Gastroesophageal sphincter (tissue), 4 donors: ENCODE results near the gene SSH2. TPM values are rescaled to one million over a fixed set of nuclear protein-coding genes. Genes with fewer than 3 reads are reported as not detected.

Experiments used
- ATAC-seq: fragments of 150-250 bp; one replicate; pipeline ENCODE4 v1.9.1; 2016; ENCODE audit warnings: mild to moderate bottlenecking, moderate library complexity
- H3K27ac ChIP-seq, 4 donors: fragments of 200-600 bp; sonication (generic) in 3 of 4; 1 replicate in 3 of 4; 2 replicates in 1 of 4; pipeline ENCODE4 v1.5.1; 2016 to 2019
- H3K27me3 ChIP-seq: fragments of 200-600 bp; sonication (generic); one replicate; pipeline ENCODE4 v1.5.1; 2019
- H3K36me3 ChIP-seq, 2 donors: fragments of 200-600 bp; sonication (generic); one replicate each; pipeline ENCODE4 v1.5.1; 2019; ENCODE audit warnings: control low read depth in 1 of 2
- H3K4me1 ChIP-seq, 3 donors: fragments of 200-600 bp; sonication (generic); 1 replicate in 2 of 3; 2 replicates in 1 of 3; pipeline ENCODE4 v1.5.1; 2016 to 2019; ENCODE audit warnings: control low read depth in 2 of 3
- H3K4me3 ChIP-seq, 2 donors: fragments of 200-600 bp; sonication (generic); one replicate each; pipeline ENCODE4 v1.5.1; 2019; ENCODE audit warnings: mild to moderate bottlenecking in 1 of 2, moderate library complexity in 1 of 2
- H3K9me3 ChIP-seq, 3 donors: fragments of 200-600 bp; sonication (generic); one replicate each; pipeline ENCODE4 v1.5.1; 2017 to 2019; ENCODE audit warnings: control low read depth in 2 of 3
- EP300 ChIP-seq: sonication (generic); formaldehyde crosslinking; IDR thresholded peaks from one replicate; pipeline ENCODE4 v1.6.1; 2017; ENCODE audit warnings: antibody characterized with exemption, mild to moderate bottlenecking
- POLR2A ChIP-seq, 2 donors: fragments of 450-650 bp; IDR thresholded peaks; one replicate each; pipeline ENCODE4 v1.6.1; 2017; ENCODE audit warnings: antibody characterized with exemption in 2 of 2, mild to moderate bottlenecking in 2 of 2, moderate library complexity in 1 of 2
- POLR2AphosphoS5 ChIP-seq: sonication (generic); formaldehyde crosslinking; IDR thresholded peaks from one replicate; pipeline ENCODE4 v1.6.1; 2017; ENCODE audit warnings: antibody characterized with exemption
- WGBS, 2 donors: methylation state at CpG; one replicate each; pipeline ENCODE4 v1.1.5; 2018; ENCODE audit warnings: low coverage in 1 of 2; 5-methylcytosine and 5-hydroxymethylcytosine counted together
- total RNA-seq, 4 donors: library from RNA; depleted of rRNA; stranded (reverse); fragments of >200 nt; gene quantifications; one replicate each; pipeline ENCODE4 v1.1.0, GENCODE V29; 2016
- TF ChIP-seq, protein P1 (sequence below), 4 experiments: fragments of 200-600 bp in 2 of 4; fragments of 450-650 bp in 2 of 4; sonication (generic) in 1 of 4; IDR thresholded peaks; one replicate each; pipeline ENCODE4 v1.5.1; 2017 to 2019; ENCODE audit warnings: antibody characterized with exemption in 4 of 4, mild to moderate bottlenecking in 2 of 4, moderate library complexity in 2 of 4

The SSH2 gene
- total RNA-seq, 4 donors from 2014 or later = 16.0 to 39.7 (median 24.9) TPM

DNA sequence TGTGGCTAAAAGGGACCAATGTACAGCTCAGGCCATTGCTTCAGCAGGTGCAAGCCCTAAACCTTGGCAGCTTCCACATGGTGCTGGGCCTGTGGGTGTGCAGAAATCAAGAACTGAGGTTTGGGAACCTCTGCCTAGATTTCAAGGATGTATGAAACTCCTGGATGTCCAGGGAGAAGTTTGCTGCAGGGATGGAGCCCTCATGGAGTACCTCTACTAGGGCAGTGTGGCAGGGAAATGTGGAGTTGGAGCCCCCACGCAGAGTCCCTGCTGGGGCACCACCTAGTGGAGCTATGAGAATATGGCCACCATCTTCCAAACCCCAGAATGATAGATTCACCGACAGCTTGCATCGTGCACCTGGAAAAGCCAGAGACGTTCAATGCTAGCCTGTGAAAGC, 24.4 kb upstream of the SSH2 start:
- Histone ChIP-seq H3K36me3 (no peaks in the 10 kb centered on the region), H3K9me3 (no peaks in the 10 kb centered on the region), H3K4me3 (no peak overlapping the region), H3K27ac (no peak overlapping the region), H3K4me1 (no peaks in the 10 kb centered on the region), H3K27me3 (no peaks in the 10 kb centered on the region)
- TF ChIP-seq POLR2AphosphoS5 = no peak
- TF ChIP-seq EP300 = no peak
- TF ChIP-seq, protein P1, sequence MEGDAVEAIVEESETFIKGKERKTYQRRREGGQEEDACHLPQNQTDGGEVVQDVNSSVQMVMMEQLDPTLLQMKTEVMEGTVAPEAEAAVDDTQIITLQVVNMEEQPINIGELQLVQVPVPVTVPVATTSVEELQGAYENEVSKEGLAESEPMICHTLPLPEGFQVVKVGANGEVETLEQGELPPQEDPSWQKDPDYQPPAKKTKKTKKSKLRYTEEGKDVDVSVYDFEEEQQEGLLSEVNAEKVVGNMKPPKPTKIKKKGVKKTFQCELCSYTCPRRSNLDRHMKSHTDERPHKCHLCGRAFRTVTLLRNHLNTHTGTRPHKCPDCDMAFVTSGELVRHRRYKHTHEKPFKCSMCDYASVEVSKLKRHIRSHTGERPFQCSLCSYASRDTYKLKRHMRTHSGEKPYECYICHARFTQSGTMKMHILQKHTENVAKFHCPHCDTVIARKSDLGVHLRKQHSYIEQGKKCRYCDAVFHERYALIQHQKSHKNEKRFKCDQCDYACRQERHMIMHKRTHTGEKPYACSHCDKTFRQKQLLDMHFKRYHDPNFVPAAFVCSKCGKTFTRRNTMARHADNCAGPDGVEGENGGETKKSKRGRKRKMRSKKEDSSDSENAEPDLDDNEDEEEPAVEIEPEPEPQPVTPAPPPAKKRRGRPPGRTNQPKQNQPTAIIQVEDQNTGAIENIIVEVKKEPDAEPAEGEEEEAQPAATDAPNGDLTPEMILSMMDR (IDR thresholded peaks at IDR 0.05) = no peak
- no peak for TF ChIP-seq POLR2A (IDR thresholded peaks at IDR 0.05)
- WGBS, 2 donors = no CpG with 5 or more reads among the region's 4 CpGs
- no peak for ATAC-seq

DNA sequence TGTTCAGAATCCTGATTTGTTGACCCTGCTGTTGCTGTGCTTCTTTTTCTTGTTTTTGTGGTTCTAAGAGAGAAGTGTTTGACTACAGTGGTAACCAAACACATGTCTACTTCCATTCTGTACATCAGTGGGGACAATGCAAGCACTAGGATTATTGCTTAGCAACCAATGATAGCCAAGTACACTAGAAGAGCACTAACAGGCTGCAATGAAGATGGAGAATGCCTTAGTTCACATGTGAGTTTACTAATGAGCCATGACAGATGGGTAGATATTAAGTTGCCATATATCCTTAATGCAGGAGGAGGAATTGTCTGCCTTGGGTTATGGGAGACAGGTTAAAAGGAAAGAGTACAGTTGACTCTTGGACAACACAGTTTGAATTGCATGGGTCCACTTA, 19.7 kb upstream of the SSH2 start:
- no peak overlapping the region for H3K27ac ChIP-seq
- TF ChIP-seq EP300 (no peak), POLR2A (IDR thresholded peaks at IDR 0.05) (no peak), POLR2AphosphoS5 (no peak)
- TF ChIP-seq, protein P1 (IDR thresholded peaks at IDR 0.05) = no peak
- no peaks in the 10 kb centered on the region for H3K27me3 ChIP-seq
- H3K36me3 ChIP-seq = no peaks in the 10 kb centered on the region
- no peaks in the 10 kb centered on the region for H3K4me1 ChIP-seq
- no peaks in the 10 kb centered on the region for H3K9me3 ChIP-seq
- H3K4me3 ChIP-seq = no peak overlapping the region
- ATAC-seq = no peak

DNA sequence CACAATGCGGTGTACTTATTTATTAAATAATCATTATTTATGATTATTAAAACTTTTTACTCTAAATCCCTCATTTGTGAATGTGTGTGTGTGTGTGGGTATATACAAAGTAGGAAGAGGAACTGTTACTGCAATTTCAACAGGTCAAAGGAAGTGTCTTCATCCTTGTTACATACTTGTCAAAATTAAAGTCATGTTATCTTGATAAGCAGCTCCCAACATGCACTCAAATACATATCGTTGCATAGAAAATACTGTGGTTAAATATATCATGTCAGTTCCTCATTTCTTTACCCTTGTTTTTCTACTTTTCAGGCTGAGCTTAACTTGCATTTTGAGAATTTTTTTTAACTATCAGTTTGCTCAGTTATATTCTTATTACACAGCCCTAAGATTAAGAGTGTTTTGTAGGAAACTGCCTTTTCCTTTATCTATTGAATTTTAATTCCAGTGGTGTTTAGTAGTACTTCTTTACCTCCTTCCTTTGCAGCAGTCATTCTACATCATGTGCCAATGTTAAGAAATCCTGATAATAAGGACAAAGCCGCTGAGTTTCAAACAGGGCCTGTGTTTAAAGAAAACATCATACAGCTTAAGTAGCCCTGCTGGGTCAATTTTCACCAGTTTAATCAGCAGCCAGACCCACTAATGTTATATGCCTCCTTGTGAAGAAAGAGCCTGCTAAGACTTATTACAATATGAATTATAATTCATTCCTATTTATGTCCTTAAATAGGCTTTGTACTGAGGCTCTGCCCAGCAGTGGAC, 18.6 kb upstream of the SSH2 start:
- Histone ChIP-seq H3K27me3 (no peaks in the 10 kb centered on the region), H3K36me3 (no peaks in the 10 kb centered on the region), H3K27ac (no peak overlapping the region), H3K4me1 (no peaks in the 10 kb centered on the region), H3K9me3 (no peaks in the 10 kb centered on the region), H3K4me3 (no peak overlapping the region)
- ATAC-seq = no peak
- 43 to 84% methylated on average over 3 of the region's 3 CpGs for WGBS, 2 donors
- TF ChIP-seq POLR2AphosphoS5 = no peak
- TF ChIP-seq, protein P1 (IDR thresholded peaks at IDR 0.05) = no peak
- no peak for TF ChIP-seq EP300
- no peak for TF ChIP-seq POLR2A (IDR thresholded peaks at IDR 0.05)

DNA sequence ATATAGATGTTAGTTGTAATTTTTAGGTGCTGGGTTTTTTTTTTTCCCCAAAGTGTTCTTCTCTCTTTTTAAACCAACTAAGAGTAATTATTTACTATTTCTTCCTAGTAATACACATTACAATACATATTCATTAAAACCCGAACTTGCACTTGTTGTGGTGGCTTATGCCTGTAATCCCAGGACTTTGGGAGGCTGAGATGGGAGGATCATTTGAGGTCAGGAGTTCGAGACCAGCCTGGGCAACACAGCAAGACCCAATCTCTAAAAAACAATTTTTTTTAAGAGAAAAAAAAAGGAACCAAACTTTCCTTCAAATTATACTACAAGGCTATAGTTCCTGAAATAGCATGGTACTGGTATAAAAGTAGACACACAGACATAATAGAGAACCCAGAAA, 15.3 kb upstream of the SSH2 start:
- WGBS, 2 donors = 83% methylated on average over 2 of the region's 2 CpGs; no CpG with 5 or more reads in 1 of the 2 donors

More for the DNA sequence above, 15.3 kb upstream of the SSH2 start:
- H3K4me3 ChIP-seq = no peak overlapping the region
- TF ChIP-seq EP300 = no peak
- TF ChIP-seq, protein P1 (IDR thresholded peaks at IDR 0.05) = no peak
- no peak for TF ChIP-seq POLR2AphosphoS5
- no peak for TF ChIP-seq POLR2A (IDR thresholded peaks at IDR 0.05)
- no peak overlapping the region for H3K27ac ChIP-seq
- no peaks in the 10 kb centered on the region for H3K36me3 ChIP-seq
- H3K4me1 ChIP-seq = no peaks in the 10 kb centered on the region
- ATAC-seq = no peak
- no peaks in the 10 kb centered on the region for H3K9me3 ChIP-seq
- H3K27me3 ChIP-seq = no peaks in the 10 kb centered on the region
